ENCODE results near the gene ATP2A3.

Gene ATP2A3

DNA sequence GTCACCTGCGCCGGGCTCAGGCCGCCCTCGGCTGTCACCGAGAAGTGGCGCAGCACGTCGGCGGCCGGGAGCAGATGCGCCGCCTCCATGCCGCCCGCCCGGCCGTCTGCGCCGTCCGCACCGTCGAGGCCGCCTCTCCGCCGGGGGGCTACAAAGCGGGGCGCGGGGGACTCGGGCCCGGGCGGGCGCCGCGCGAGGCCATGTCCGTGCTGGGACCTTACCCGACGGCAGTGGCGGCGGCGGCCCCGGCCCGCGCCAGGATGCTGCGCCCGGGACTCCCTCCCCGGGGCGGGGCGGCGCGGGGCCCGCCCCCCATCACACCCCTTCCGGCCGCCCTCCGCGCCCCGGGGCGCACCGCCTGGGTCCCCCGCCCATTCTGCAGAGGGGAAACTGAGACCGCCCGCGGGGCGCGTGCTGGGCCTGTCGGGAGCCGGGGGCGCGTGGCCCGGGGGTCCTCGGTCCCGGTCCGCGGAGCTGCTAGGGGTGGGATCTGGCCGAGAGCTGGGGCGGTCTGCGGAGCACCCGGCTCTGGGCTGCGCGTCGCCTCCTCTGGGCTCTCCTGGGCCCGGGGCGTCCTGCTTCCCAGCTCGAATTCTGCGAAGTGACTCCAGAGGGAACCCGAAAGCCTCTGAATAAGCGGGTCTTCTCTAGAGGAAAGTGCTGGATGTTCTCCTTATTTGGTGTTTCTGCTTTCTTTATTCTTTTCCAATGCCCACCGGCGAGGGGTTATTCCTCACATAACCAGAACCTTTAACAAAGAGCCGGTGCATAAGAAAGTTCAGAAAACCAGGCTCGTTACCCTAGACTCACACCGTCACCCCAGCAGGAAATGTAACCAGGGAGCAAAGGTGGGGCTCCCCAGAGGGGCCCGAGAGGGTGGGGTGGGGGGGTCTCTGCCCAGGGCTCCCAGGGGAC, at the start of gene ATP2A3:
Gene ATP2A3 (minus strand): TSS at position 235 of the 915 bp plus-strand sequence. CDS start 146 bp downstream, at position 89.
- peak; percentile 48 for DNase-seq (ENCODE audit: low read depth)

DNA sequence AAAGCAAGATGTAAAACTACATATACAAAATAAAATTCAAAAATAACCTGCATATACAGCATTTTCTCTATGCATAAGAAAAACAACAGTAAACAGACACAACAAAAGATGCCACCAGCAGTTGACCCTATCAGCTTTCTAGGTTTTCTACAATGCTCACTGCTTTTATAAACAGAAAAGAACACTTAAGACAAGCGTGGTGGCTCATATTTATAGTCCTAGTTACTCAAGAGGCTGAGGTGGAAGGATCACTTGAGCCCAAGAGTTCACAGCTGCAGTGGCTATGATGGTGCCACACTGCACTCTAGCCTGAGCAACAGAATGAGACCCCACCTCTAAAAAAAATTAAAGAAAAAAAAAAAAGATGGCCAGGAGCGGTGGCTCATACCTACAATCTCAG, 46.5 kb upstream of the ATP2A3 start:
- no peak for DNase-seq (ENCODE audit: low read depth)

DNA sequence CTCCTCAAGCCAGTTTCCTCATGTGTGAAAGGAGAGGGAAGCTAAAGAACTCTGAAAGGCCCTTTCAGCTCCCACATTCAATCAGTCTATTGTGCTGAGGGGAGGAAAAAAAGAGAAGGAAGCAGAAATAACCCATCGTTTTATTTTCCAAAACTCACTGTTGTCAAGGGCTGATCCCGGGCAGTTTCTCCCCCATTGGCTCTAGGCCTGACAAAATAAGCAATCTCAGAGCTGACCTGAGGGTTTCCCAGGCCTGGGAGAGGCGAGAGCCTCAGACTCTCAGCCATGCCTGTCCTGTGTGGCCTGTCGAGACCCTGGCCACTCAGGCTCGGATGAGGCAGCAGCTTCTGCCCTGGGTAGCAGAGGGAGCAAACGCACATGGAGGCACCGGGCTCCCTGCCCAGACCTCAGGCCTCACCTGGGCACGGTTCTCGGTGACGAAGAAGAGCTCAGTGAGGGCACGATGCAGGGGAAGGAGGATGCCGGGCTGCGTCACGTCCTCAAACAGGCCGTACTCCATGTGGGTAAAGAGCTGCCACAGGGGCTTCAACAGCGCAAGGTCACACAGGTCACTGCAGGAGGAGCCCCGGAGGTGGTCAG, 45.0 kb upstream of the ATP2A3 start:
- no peak for DNase-seq (ENCODE audit: low read depth)

DNA sequence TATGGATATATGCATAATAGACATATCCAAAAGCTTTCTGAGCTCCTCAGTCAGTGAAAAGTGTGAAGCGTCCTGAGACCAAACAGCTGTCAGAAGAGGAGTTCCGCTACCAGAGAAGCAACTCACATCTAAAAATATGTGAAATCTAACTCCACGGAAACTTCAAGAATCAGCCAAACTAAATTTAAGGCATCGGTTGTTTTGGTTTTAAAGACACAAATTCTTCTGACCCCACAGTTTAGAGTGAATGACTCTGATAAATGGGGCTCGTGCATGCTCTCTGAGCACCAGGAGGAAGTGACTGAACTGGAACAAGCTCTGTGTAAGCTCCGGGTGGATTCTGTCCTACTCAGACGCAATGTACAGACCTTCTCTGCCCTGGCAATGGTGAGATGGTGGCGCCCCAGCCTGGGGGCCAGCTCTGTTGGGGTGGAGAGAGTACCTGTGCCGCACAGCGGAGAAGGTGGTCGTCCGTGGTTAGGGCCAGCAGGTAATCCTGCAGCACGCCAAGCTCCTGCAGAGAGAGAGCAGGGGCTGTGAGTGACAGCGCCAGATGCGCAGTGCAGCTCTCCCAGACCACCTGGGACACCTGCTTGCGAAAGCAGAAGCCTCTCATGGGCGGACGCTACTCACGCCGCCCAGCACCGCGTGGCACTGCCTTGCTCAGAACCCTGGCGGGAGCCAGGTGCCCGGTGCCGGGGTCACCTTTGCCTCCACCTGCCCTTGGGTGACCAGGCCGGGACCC, 44.4 kb upstream of the ATP2A3 start:
- DNase-seq (ENCODE audit: low read depth): no peak

DNA sequence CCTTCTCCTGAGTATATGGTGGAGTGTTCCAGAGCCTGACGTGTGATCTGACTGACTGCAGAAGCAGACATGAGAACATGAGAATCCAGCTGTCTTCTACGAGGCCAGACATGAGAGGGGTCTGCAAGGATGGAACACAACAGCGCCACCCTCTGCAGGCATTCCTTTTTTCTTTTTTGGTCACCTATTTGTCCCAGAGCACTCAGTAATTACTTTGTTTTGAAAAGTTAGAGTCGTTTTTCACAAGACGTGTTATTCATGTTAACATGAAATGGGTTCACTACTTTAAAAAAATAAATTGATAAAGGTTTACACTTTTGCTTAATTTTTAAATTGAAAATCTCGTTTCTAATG, 43.8 kb upstream of the ATP2A3 start:
- no peak for DNase-seq (ENCODE audit: low read depth)

DNA sequence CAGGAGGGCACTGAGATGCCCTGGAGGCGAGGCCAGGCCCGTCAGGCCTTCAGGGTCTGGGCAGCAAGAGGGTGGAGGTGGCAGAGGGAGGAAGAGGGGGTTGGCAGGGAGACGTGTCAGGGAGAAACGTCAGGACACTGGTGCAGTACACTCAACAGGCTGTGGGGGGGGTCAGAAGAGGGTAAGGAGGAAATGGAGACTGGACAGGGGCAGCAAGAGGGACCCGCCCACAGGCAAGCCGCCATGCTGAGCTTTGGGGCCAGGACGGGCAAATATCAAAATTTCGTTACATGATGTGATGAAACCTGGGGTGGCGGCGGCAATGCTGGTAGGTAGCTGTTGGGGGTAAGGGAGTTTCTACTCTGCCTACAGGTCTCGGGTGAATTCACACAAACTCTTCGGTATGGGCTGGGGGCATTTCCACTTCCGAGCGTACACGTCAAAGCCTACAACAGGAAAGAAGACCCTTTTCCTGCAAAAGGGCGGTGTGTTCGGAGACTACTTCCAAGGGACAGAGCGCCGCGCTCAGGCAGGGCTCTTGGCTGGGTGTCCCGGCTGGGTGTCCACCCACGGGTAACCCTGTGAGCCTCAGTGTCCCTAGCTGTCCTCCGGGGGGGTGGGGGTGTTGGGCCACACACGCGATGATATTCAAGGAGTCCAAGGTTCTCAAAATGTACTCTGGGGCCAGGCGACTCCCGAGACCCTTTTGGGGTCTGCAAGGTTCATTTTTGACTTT, 43.3 kb upstream of the ATP2A3 start:
- no peak for DNase-seq (ENCODE audit: low read depth)

DNA sequence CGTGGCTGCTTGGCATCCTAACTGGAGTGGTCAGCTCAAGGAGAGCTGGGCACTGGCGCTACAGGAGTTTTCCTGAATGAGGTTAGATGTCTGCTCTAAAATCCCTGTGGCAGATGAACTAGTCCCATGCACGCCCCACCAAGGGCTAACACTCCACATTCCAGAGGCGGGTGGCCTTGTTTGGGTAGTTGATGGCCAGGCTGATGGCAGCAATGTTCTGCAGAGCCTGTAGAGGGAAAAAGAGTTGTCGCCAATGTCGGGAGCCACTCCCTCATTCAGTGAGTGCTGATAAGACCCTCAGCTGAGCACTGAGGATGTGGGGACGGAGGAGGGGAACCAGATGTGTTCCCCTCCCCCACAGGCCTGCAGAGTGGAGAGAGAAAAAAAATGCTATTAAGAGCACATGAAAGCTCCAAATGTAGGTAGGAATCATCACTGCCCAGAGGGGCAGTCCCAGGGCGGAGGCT, 42.5 kb upstream of the ATP2A3 start:
- DNase-seq (ENCODE audit: low read depth): no peak

DNA sequence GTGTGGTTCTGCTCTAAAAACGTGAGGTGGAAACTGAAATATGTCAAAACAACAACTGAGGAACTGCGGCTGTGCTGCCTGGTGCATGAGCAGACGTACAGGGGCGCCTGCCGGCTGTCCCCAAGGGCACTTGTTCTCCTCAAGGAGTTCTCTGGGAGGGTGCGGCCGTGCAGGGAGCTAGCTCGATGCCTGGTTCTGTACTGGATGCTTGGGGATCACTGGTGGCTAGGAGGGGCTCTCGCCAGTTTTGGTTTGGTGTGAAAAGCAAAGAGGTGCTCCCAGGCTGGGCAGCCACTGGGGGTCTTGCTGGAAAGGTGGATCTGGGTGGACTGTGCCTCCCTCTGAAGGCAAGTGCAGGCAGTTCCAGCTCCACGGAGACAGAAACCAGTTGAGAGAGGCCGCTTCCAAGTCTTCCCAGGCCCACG, 41.9 kb upstream of the ATP2A3 start:
- DNase-seq (ENCODE audit: low read depth): no peak

DNA sequence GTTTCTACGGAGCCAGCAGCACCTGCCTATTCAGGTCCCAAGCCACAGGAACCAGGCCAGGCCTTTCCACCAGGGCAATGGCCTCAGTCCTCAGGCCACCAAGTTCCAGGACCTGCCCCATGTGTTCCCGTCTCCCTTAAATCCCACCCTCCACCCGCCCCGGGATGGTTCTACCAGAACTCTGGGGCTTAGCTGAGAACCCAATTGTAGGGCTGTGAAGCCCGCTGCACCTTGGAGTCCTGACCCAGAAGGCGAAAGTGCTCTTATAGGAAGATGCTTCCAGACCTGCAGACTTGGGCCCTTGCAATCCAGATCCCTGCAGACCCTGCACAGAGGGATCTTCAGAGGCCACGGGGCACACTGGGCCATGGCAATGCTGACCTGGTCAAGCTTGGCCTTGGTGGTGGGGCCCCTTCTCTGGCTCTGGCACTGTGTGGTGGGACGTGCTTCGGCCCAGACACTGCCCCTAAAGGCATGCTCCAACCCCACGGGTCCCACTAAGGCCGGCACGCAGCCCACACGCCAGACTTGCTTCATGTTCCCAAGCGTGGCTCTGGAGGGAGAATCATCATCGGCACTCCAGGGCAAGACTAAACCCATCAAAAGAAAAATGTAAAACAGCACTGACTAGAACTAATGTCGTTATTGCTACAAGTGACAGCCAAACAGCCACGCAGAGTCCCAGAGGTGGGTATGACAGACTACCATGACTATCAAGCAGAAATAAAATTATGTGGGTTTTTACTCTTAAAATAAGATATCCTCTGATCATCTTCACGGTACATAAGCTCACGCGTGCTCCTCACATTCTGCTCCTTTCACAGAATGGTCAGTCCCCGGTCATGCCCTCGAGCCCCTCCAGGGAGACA, 41.3 kb upstream of the ATP2A3 start:
- DNase-seq (ENCODE audit: low read depth): no peak

DNA sequence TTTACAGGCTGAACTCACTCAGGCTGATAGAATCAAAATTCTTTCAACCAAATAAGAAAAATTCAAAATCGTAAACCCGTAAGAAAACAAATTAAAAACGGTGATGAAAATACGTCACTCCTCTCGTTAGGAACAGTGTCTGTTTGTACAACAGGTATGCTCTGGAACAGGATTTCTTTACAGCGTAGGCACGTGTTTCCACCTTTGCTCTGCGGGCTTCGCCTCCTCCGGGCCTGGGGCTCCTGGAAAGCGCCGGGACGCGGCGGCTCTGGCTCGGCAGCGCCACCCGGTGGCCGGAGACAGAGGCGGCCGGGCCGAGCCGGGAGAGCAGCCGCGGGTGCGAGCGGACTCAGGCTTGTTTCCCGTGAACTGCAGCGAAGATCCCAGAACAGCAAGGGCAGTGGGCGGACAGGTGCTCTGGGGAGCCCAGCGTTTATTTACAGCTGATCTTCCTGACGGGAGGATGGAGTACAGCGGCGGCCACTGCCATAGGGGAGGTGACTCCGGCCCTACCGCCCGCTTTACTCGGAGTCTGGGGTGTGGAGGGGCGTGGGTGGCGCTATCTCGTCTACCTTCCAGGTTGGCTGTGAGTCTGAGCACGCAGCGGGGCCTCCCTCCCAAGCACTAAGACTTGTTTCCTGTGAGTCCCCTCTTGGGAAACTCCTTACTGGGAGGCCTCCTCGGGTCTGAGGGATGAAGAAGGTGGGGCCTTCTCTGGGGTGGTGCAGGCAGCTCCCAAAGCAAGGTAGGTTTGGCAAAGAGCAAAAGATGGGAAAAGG, 40.5 kb upstream of the ATP2A3 start:
- DNase-seq (ENCODE audit: low read depth): peak; percentile 29

DNA sequence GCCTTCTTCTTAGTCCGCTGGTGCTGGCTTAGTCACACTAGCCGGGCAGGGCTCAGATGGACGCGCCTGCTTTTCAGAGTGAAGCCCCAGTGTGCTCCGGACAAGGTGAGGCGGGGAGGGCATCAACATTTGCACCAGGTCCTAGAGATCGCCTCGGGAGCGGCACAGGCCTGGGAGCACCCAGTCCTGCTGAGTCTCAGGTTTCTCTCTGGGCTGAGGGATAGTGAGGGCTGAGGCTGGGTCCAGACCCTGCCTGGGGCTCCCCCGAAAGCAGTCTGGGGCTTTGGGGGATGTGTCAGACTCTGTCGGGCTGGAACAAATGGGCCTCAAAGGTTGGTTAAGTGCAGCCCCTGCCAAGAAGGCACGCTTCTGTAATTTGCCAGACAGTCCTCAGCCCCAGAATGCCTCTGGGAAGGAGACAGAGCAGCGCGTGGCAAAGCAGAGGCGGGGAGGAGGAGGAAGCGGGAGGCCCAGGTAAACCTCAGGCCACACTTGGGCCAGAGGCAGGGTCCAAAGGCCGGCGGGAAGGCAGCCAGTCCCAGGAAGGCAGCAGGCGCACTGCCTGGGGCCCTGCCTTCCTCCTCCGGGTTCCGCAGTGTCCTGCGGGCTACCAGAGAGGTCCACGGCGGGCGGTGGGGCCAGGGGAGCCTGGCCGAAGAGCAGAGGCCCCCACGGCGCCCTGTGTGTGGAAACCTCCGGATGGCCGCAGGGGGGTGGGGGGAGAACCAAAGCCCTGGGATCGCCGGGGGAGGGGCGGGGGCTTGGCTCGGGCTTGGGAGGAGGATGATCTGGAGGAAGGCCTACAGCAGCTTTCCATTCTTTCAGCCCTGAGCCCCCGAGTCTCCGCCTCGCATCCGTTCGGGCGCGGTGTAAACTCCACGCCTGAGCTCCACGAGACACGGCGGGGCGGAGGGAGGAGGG, 39.5 kb upstream of the ATP2A3 start:
- no peak for DNase-seq (ENCODE audit: low read depth)

DNA sequence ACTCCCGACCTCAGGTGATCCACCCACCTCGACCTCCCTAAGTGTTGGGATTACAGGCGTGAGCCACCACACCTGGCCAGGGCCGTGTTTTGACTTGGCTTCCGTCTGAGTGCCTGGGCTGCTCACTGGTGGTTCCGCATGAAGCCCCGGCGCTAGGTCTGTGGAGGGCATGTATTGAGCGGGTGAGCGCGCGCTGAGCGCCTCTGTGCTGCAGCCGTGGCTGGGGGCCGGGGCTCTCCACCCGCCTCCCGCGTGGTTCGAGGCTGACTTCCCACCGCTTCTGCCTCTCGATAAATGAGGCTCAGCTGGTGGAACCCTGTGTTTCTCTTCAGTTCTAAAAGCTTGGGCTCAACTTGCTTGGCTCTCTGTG, 38.9 kb upstream of the ATP2A3 start:
- DNase-seq (ENCODE audit: low read depth): no peak

DNA sequence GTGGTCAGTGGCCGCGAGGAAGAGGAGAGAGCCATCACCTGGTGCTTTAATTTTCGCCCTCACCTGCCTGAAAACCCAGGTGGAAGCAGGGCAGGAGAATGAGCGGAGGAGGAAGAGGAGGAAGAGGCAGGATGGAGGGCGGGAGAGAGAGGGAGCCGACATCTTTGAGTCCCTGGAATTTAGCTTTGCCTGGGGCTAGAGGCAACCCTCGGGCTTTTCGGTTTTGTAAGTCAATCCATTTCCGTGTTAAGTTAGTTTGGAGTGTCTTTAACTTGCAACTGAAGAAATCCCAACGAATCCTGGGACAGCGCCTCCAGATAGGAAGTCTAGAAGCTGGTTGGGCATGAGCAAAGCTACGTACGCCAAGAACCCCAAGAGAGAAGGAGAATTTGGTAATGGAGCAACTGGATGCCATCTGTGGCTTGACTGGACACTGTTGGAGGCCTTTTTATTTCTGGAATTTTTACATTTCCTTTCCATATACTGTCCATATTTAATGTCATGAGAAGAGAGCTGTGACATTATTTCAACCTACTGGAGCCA, 36.9 kb upstream of the ATP2A3 start:
- DNase-seq (ENCODE audit: low read depth): no peak

DNA sequence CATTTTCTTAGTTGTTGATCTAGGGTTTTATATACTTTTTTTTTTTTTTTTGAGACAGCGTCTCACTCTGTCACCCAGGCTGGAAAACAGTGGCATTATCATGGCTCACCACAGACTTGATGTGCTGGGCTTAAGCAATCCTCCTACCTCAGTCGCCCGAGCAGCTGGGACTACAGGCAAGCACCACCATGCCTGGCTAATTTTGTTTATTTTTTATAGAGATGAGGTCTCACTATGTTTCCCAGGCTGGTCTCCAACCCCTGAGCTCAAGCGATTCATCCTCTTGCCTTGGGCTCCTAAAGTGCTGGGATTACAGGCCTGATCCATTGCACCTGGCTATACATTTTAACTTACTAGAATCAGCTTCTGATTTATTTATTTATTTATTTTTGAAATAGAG, 34.2 kb upstream of the ATP2A3 start:
- no peak for DNase-seq (ENCODE audit: low read depth)

DNA sequence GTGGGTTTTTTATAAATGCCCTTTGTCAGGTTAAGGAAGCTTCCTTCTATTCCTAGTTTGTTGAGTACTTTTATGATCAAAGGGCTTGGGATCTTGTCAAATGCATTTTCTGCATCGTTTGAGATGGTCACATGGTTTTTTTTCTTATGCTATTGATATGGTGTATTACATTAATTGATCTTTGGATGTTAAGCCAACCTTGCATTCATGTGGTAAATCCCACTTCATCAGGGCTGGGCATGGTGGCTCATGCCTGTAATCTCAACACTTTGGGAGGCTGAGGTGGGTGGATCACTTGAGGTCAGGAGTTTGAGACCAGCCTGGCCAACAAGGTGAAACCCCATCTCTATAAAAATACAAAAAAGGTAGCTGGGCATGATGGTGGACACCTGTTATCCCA, 30.8 kb upstream of the ATP2A3 start:
- no peak for DNase-seq (ENCODE audit: low read depth)

DNA sequence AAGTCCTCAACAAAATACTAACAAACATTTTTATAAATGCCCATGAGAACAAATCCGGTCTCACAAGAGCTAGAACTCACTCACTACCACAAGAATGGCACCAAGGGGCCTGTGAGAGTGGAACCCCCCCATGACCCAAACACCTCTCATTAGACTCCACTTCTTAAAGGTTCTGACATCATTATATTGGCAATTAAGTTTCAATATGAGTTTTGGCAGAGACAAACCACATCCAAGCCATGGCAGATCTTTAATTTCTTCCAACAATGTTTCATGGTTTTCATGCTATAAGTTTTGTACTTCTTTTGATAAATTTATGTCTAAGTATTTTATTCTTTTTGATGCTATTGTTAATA, 30.0 kb upstream of the ATP2A3 start:
- DNase-seq (ENCODE audit: low read depth): no peak

DNA sequence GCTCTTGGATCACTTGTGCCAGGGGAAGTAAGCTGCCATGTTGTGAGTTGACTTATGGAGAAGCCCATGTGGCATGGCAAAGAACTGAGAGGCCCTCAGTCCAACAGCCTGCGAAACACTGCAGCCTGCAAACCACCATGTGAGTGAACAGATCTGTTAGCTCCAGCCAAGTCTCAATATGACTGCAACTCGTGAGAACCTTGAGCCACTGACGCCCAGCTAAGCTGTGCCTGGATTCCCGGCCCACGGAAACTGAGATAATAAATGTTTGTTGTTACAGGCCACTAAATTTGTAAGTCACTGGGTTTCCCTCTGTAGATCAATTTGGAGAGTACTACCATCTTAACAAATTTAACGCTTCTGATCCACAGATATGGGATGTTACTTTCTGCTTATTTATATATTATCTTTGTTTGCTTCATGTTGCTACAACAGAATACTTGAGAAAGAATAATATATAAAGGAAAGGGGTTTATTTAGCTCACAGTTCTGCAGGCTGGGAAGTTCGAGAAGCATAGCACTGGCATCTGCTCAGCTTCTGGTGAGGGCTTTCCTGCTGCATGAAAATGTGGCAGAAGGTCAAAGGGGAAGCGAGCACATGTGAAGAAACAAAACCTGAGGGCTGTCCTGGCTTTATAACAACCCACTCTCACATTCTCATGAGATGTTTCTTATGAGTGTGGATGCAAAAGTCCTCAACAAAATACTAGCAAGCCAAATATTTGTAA, 29.4 kb upstream of the ATP2A3 start:
- DNase-seq (ENCODE audit: low read depth): no peak

DNA sequence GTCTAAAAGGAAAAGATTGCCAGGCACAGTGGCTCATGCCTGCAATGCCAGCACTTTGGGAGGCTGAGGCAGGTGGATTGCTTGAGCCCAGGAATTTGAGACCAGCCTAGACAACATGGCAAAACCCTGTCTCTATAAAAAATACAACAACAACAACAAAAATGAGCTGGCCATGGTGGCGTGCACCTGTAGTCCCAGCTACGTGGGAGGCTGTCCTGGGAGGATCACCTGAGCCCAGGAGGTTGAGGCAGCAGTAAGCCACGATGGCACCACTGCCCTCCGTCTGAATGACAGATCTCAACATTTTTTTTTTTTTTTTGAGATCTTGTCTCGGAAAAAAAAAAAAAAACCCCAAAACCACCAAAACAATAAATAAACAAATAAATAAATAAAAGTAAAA, 28.1 kb upstream of the ATP2A3 start:
- DNase-seq (ENCODE audit: low read depth): no peak

All from stimulated activated CD4-positive, alpha-beta T cell treated with anti-CD3 and anti-CD28 coated beads, Interleukin-2, amount 100 ng/mL, for 4 hours (primary cell).